ENCODE results near the gene ACSS2. TPM values are rescaled to one million over a fixed set of nuclear protein-coding genes. Genes with fewer than 3 reads are reported as not detected.

The ACSS2 gene
- total and polyA plus RNA-seq, 2 experiments from 2014 or later: 26.1 to 49.3 TPM

- no peak for TF ChIP-seq EZH2 (IDR thresholded peaks at IDR 0.05; ENCODE audit: low read depth, unreplicated experiment)
- TF ChIP-seq EZH2phosphoT487 (IDR thresholded peaks at IDR 0.05; ENCODE audit: unreplicated experiment): no peak
- TF ChIP-seq JUNB (IDR thresholded peaks at IDR 0.05; ENCODE audit: unreplicated experiment): no peak
- TF ChIP-seq ZNF114 (CRISPR knock-in tag; IDR thresholded peaks at IDR 0.05): no peak
- no peak for TF ChIP-seq REST (IDR thresholded peaks at IDR 0.05; ENCODE audit: unreplicated experiment)
- no peak for TF ChIP-seq CREB1 (CRISPR knock-in tag; IDR thresholded peaks at IDR 0.05; ENCODE audit: low read depth)
- no peak for TF ChIP-seq NANOG (IDR thresholded peaks at IDR 0.05; ENCODE audit: borderline replicate concordance)
These were observed 33.0 kb upstream of the ACSS2 start (continued) for GRCh38 chr20:34843421-34843820.

GRCh38 chr20:34848597-34848996 is 27.8 kb upstream of the ACSS2 start:
- H3K4me3 ChIP-seq: no peak overlapping the region
- no peaks in the 10 kb centered on the region for H3K27me3 ChIP-seq (ENCODE audit: insufficient read depth)
- H3K36me3 Mint-ChIP-seq (ENCODE audit: low read depth): peaks cover 14% of the 10 kb centered on the region
- H3K4me1 Mint-ChIP-seq: no peaks in the 10 kb centered on the region
- DNase-seq (ENCODE audit: low spot score): no peak
- H3K79me2 ChIP-seq (replicated peaks; ENCODE audit: insufficient read depth): no peaks in the 10 kb centered on the region
- H3K27ac ChIP-seq (ENCODE audit: low read depth): no peak overlapping the region
- no peak overlapping the region for H3K4me3 Mint-ChIP-seq
- no peak for ATAC-seq
- no peaks in the 10 kb centered on the region; the same call in 1 of the 2 replicates for H3K36me3 ChIP-seq (ENCODE audit: insufficient read depth)
- H2AFZ ChIP-seq: no peak overlapping the region
- H3K4me1 ChIP-seq (ENCODE audit: insufficient read depth): no peaks in the 10 kb centered on the region
- H3K9me3 Mint-ChIP-seq: no peaks in the 10 kb centered on the region
- H3F3A ChIP-seq (replicated peaks; ENCODE audit: low read depth): no peaks in the 10 kb centered on the region
- no peaks in the 10 kb centered on the region for H3K9me2 ChIP-seq (ENCODE audit: insufficient read depth)
- no peak overlapping the region for H3K4me2 ChIP-seq
- H3K27ac Mint-ChIP-seq: no peak overlapping the region
- 0 out of 2 replicates have a peak, but pooled peaks cover 6% of the 10 kb centered on the region for H4K20me1 ChIP-seq (replicated peaks; ENCODE audit: insufficient read depth)
- H3K27me3 Mint-ChIP-seq (ENCODE audit: insufficient read depth, low read depth, poor library complexity): peaks cover 1% of the 10 kb centered on the region
- TF ChIP-seq CREB1 (CRISPR knock-in tag; IDR thresholded peaks at IDR 0.05; ENCODE audit: low read depth) (no peak), ZNF462 (CRISPR knock-in tag; IDR thresholded peaks at IDR 0.05) (no peak), ZNF114 (CRISPR knock-in tag; IDR thresholded peaks at IDR 0.05) (no peak), NANOG (IDR thresholded peaks at IDR 0.05; ENCODE audit: borderline replicate concordance) (no peak), POLR2AphosphoS5 (IDR thresholded peaks at IDR 0.05; ENCODE audit: low read depth) (no peak), EZH2phosphoT487 (IDR thresholded peaks at IDR 0.05; ENCODE audit: unreplicated experiment) (no peak), STAT1 (IDR thresholded peaks at IDR 0.05; ENCODE audit: unreplicated experiment) (no peak), ETS1 (IDR thresholded peaks at IDR 0.05) (no peak), EZH2 (IDR thresholded peaks at IDR 0.05; ENCODE audit: low read depth, unreplicated experiment) (no peak), ZNF331 (CRISPR knock-in tag; IDR thresholded peaks at IDR 0.05; ENCODE audit: low read depth) (no peak), JUNB (IDR thresholded peaks at IDR 0.05; ENCODE audit: unreplicated experiment) (no peak)

All from GM23338 (cell line).